ENCODE data around the gene PIP4K2A.

DNA sequence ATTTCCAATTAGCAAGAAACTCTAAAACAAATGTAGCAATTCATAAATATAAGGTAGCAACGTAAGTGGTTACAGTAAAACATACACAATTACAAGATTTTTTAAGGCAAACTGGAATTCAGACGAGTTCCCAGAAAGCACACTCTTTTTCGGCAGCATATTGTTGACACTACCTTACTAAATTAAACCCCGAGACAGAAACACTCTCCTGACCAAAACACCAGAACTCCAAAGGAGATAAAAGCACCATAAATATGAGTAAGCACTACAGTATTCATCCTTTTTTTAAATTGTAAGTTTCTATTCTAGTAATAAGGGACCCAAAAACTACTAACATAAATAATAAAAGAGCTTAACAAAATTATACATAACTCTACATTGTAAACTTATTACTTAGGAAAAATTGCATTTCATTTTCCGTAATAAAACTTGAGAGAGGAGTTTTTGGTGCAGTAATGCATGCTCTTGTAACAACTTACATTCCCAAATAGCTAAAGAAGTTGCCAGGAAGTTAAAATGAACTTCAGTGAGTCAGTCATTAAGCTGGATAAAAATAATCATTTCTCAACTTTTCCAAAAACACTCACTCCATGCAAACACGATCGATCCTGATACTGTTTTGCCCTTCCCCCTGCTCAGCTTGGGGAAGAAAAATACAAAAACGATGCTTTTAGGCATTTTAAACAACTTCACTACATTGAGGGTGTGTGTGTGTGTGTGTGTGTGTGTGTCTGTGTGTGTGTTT lies 2.0 kb downstream of the PIP4K2A start:
- TF ChIP-seq FOXA1 (IDR thresholded peaks at IDR 0.05) (no peak), FOXA1 (CRISPR knock-in tag; IDR thresholded peaks at IDR 0.05) (no peak), FOXC1 (CRISPR knock-in tag; IDR thresholded peaks at IDR 0.05; ENCODE audit: borderline replicate concordance) (no peak), NFE2 (CRISPR knock-in tag; IDR thresholded peaks at IDR 0.05) (no peak)
